H1 (cell line): Measurements from ENCODE around the gene TPRX1. TPM values are rescaled to one million over a fixed set of nuclear protein-coding genes. Genes with fewer than 3 reads are reported as not detected.
A peak's percentile ranks its signal among the peaks of the same experiment; 100 is the strongest.

Source experiments
- CTCF ChIA-PET: fragments of 300-600 bp; sonication (Branson Sonifier 250); formaldehyde crosslinking; loops from one replicate; lab custom pipeline; 2021; ENCODE audit not compliant: partially characterized antibody; lab: Charles Lee
- POLR2A ChIA-PET: fragments of 300-600 bp; sonication (Branson Sonifier 250); formaldehyde crosslinking; loops from one replicate; lab custom pipeline; 2021; ENCODE audit warnings: inconsistent platforms; ENCODE audit not compliant: partially characterized antibody; lab: Charles Lee
- DNase-seq, 2 experiments: peaks; one replicate each; pipeline versions ENCODE4 v3.0.0 to v3.0.0-alpha.2; 2010 to 2022; ENCODE audit warnings: low spot score in 2 of 2, low read depth in 1 of 2, mixed read lengths in 1 of 2
- FAIRE-seq: peaks from 2 replicates; lab custom pipeline; 2011; peaks lifted over from hg19 to GRCh38; lab: Jason Lieb, UNC
- H2AFZ ChIP-seq: 2 replicates; pipeline ENCODE4 v1.8.1; 2012; ENCODE audit warnings: low read length, inconsistent platforms
- H2AK5ac ChIP-seq: 2 replicates; pipeline ENCODE4 v1.6.1; 2013; ENCODE audit warnings: low read depth, low read length
- H2BK120ac ChIP-seq: replicated peaks from 2 replicates; pipeline ENCODE3; 2013; ENCODE audit warnings: low read depth, low read length, inconsistent platforms
- H2BK12ac ChIP-seq: 2 replicates; pipeline ENCODE4 v1.6.1; 2013; ENCODE audit warnings: low read depth, low read length
- H2BK15ac ChIP-seq: 2 replicates; pipeline ENCODE4 v1.6.1; 2013; ENCODE audit warnings: low read length
- H2BK20ac ChIP-seq: 2 replicates; pipeline ENCODE4 v1.6.1; 2013; ENCODE audit warnings: low read length
- H2BK5ac ChIP-seq: 2 replicates; pipeline ENCODE4 v1.6.1; 2013; ENCODE audit warnings: low read depth, low read length
- H3K14ac ChIP-seq: 2 replicates; pipeline ENCODE4 v1.6.1; 2013; ENCODE audit warnings: inconsistent platforms; ENCODE audit not compliant: insufficient read length
- H3K18ac ChIP-seq: 2 replicates; pipeline ENCODE4 v1.6.1; 2013; ENCODE audit warnings: low read length; ENCODE audit errors: extremely low read depth
- H3K23ac ChIP-seq: 2 replicates; pipeline ENCODE4 v1.6.1; 2013; ENCODE audit warnings: inconsistent platforms; ENCODE audit not compliant: insufficient read length
- H3K23me2 ChIP-seq: 2 replicates; pipeline ENCODE4 v1.6.1; 2013; ENCODE audit warnings: low read depth, low read length
- H3K27ac ChIP-seq: 2 replicates; pipeline ENCODE4 v1.6.1; 2011; ENCODE audit warnings: low read depth, low read length, inconsistent platforms
- H3K27me3 ChIP-seq, 4 experiments: replicated peaks in 1 of 4; 1 replicate in 1 of 4; 2 replicates in 3 of 4; pipeline versions ENCODE4 v1.6.1 to v1.8.1; 2011 to 2013; ENCODE audit warnings: low read length in 3 of 4, mild to moderate bottlenecking in 3 of 4, inconsistent platforms in 2 of 4, mixed read lengths in 2 of 4, moderate library complexity in 1 of 4; ENCODE audit not compliant: control insufficient read depth in 3 of 4, insufficient read depth in 3 of 4; ENCODE audit errors: extremely low read depth in 1 of 4
- H3K36me3 ChIP-seq, 4 experiments: 2 replicates each; pipeline versions ENCODE4 v1.6.1 to v1.8.1; 2011 to 2013; ENCODE audit warnings: mild to moderate bottlenecking in 4 of 4, low read length in 3 of 4, moderate library complexity in 2 of 4, control low read depth in 1 of 4, inconsistent platforms in 1 of 4; ENCODE audit not compliant: insufficient read depth in 4 of 4, control insufficient read depth in 2 of 4
- H3K4ac ChIP-seq: replicated peaks from 2 replicates; pipeline ENCODE3; 2013; ENCODE audit warnings: low read length, low read depth, mixed read lengths, inconsistent platforms; ENCODE audit not compliant: insufficient read length
- H3K4me1 ChIP-seq, 4 experiments: replicated peaks in 1 of 4; 1 replicate in 1 of 4; 2 replicates in 3 of 4; pipeline versions ENCODE4 v1.6.1 to v1.8.1; 2011 to 2013; ENCODE audit warnings: low read length in 3 of 4, inconsistent platforms in 2 of 4, mixed read lengths in 1 of 4; ENCODE audit not compliant: insufficient read depth in 4 of 4, control insufficient read depth in 3 of 4
- H3K4me2 ChIP-seq, 2 experiments: 2 replicates each; pipeline versions ENCODE4 v1.6.1 to v1.8.1; 2011 to 2013; ENCODE audit warnings: low read depth in 2 of 2, low read length in 2 of 2, control low read depth in 1 of 2, inconsistent platforms in 1 of 2, mild to moderate bottlenecking in 1 of 2; ENCODE audit not compliant: insufficient read depth in 1 of 2
- H3K4me3 ChIP-seq, 4 experiments: fragments of 200-600, 300-600 bp in 1 of 4; sonication (generic), shearing (Covaris generic), sonication (Bioruptor Twin) in 1 of 4; 2 replicates each; pipeline versions ENCODE4 v1.5.1 to v1.8.1; 2011 to 2016; ENCODE audit warnings: low read length in 4 of 4, low read depth in 3 of 4, control low read depth in 2 of 4, inconsistent platforms in 2 of 4, mild to moderate bottlenecking in 2 of 4, mixed read lengths in 1 of 4, moderate library complexity in 1 of 4; ENCODE audit not compliant: insufficient read depth in 2 of 4; ENCODE audit errors: extremely low read depth in 1 of 4
- H3K56ac ChIP-seq: replicated peaks from 2 replicates; pipeline ENCODE3; 2013; ENCODE audit warnings: low read depth, mild to moderate bottlenecking, mixed read lengths, low read length, inconsistent platforms; ENCODE audit not compliant: insufficient read length
- H3K79me1 ChIP-seq: 2 replicates; pipeline ENCODE4 v1.6.1; 2013; ENCODE audit warnings: low read depth, low read length, control low read depth
- H3K79me2 ChIP-seq, 2 experiments: 2 replicates each; pipeline versions ENCODE4 v1.6.1 to v1.8.1; 2012 to 2013; ENCODE audit warnings: low read length in 2 of 2, mild to moderate bottlenecking in 2 of 2, inconsistent platforms in 1 of 2; ENCODE audit not compliant: insufficient read depth in 2 of 2, control insufficient read depth in 1 of 2
- H3K9ac ChIP-seq, 4 experiments: replicated peaks in 1 of 4; 1 replicate in 1 of 4; 2 replicates in 3 of 4; pipeline versions ENCODE4 v1.6.1 to v1.8.1; 2011 to 2013; ENCODE audit warnings: low read depth in 3 of 4, low read length in 3 of 4, control low read depth in 2 of 4, mild to moderate bottlenecking in 2 of 4, moderate library complexity in 2 of 4, inconsistent platforms in 1 of 4; ENCODE audit errors: extremely low read depth in 1 of 4
- H3K9me3 ChIP-seq, 2 experiments: 2 replicates each; pipeline versions ENCODE4 v1.6.1 to v1.8.1; 2012 to 2013; ENCODE audit warnings: mild to moderate bottlenecking in 2 of 2, moderate library complexity in 2 of 2, control low read depth in 1 of 2, inconsistent platforms in 1 of 2, low read depth in 1 of 2, low read length in 1 of 2, mixed read lengths in 1 of 2; ENCODE audit not compliant: insufficient read depth in 2 of 2
- H4K20me1 ChIP-seq, 2 experiments: replicated peaks in 1 of 2; 2 replicates each; pipeline versions ENCODE3 to v1.8.1; 2011 to 2013; ENCODE audit warnings: inconsistent platforms in 2 of 2, low read length in 2 of 2, mild to moderate bottlenecking in 1 of 2; ENCODE audit not compliant: insufficient read depth in 2 of 2, control insufficient read depth in 1 of 2
- H4K5ac ChIP-seq: 2 replicates; pipeline ENCODE4 v1.6.1; 2013; ENCODE audit warnings: low read length, low read depth, mixed read lengths, inconsistent platforms; ENCODE audit not compliant: insufficient read length
- H4K8ac ChIP-seq: 2 replicates; pipeline ENCODE4 v1.8.0; 2013; ENCODE audit warnings: mild to moderate bottlenecking, moderate library complexity, low read length, inconsistent platforms; ENCODE audit not compliant: insufficient read depth; ENCODE audit errors: extremely low read depth
- H4K91ac ChIP-seq: replicated peaks from 2 replicates; pipeline ENCODE3; 2013; ENCODE audit warnings: low read length, mixed read lengths, inconsistent platforms; ENCODE audit not compliant: insufficient read length
- CBX5 ChIP-seq: fragments of 300-800, 300-1000 bp; sonication (generic); IDR thresholded peaks from 2 replicates; pipeline ENCODE4 v1.7.1; 2016; ENCODE audit warnings: antibody characterized with exemption, low read length, low read depth
- CREB1 ChIP-seq: IDR thresholded peaks from 2 replicates; pipeline ENCODE4 v1.6.1; 2012; ENCODE audit warnings: inconsistent platforms
- E2F6 ChIP-seq: IDR thresholded peaks from 2 replicates; pipeline ENCODE4 v1.6.1; 2012; ENCODE audit warnings: inconsistent platforms
- JUND ChIP-seq: IDR thresholded peaks from 2 replicates; pipeline ENCODE4 v1.6.1; 2011; ENCODE audit warnings: mild to moderate bottlenecking, improper control_type of control experiment, low read length
- NANOG ChIP-seq: IDR thresholded peaks from 2 replicates; pipeline ENCODE4 v1.6.1; 2011; ENCODE audit warnings: low read length, low read depth, mild to moderate bottlenecking, inconsistent platforms; ENCODE audit not compliant: insufficient read depth, poor library complexity, severe bottlenecking
- PHF8 ChIP-seq: fragments of 200-600 bp; sonication (generic); conservative IDR thresholded peaks from 2 replicates; pipeline ENCODE4 v1.7.1; 2012; ENCODE audit warnings: low read depth, mild to moderate bottlenecking, inconsistent platforms, low read length, moderate library complexity
- RXRA ChIP-seq: IDR thresholded peaks from 2 replicates; pipeline ENCODE4 v1.6.1; 2011; ENCODE audit warnings: low read depth, mild to moderate bottlenecking, low read length, moderate library complexity; ENCODE audit not compliant: insufficient read depth
- TEAD4 ChIP-seq: IDR thresholded peaks from 2 replicates; pipeline ENCODE4 v1.6.1; 2012; ENCODE audit warnings: low read depth, low read length, inconsistent platforms, mixed read lengths
- USF2 ChIP-seq: IDR thresholded peaks from 2 replicates; pipeline ENCODE4 v1.6.1; 2011; ENCODE audit warnings: low read length, improper control_type of control experiment
- WGBS, 2 experiments: shearing (Covaris generic) in 1 of 2; methylation state at CpG; one replicate each; pipeline versions ENCODE4 v1.1.6 to v1.1.7; 2013 to 2015; ENCODE audit warnings: low lambda C conversion rate in 2 of 2, mixed read lengths in 2 of 2, inconsistent platforms in 1 of 2, low coverage in 1 of 2, missing lambda C conversion rate in 1 of 2; ENCODE audit not compliant: insufficient replicate concordance in 2 of 2, insufficient coverage in 1 of 2, insufficient read length in 1 of 2; ENCODE audit errors: extremely low coverage in 1 of 2, missing lambda C conversion rate in 1 of 2; 5-methylcytosine and 5-hydroxymethylcytosine counted together
- polyA plus RNA-seq, 7 experiments: library from polyadenylated mRNA; depleted of rRNA in 3 of 7; stranded (reverse) in 5 of 7; unstranded in 2 of 7; fragments of >200 nt in 5 of 7; fragments of 200-250 nt in 2 of 7; gene quantifications; 1 replicate in 5 of 7; 2 replicates in 1 of 7; 4 replicates in 1 of 7; pipeline versions ENCODE4 v1.2.1 to v1.2.3, GENCODE V29; 2011 to 2013; ENCODE audit warnings: missing spikeins in 2 of 7, mixed read lengths in 2 of 7
- total RNA-seq: library from RNA; stranded (reverse); fragmentation: NEBNext Ultra II Directional; extraction: Animal tissue kit (Norgen Biotek cat#: 25700); gene quantifications from 2 replicates; pipeline ENCODE4 v1.2.1, GENCODE V29; 2021

Gene TPRX1
- total and polyA plus RNA-seq, 2 of the 8 experiments (the other 6 are each of a cell fraction or from before 2014, with no cell fraction given): 0.03 TPM; not detected in 1

DNA sequence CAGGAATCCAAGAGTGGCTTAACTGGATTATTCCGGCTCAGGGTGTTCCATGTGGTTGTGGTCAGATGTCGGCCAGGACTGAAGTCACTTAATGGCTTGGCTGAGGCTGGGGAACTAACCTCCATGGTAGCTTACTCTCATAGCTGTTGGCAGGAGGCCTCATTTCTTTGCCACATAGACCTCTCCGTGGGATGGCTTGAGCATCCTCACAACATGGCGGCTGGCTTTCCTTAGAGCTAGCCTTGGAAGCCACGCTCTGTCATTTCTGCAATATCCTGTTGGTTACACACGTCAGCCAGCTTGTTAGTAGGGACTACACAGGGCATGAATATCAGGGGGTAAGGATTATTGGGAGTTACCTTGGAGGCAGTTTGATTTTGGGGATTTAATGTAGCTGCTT, 22.4 kb upstream of the TPRX1 start:
- Histone ChIP-seq H4K8ac (peak overlapping the region; percentile 45; the same call in 1 of the 2 replicates), H4K20me1 (no peaks in the 10 kb centered on the region), H2AK5ac (no peak overlapping the region), H2AFZ (no peak overlapping the region), H3K56ac (no peak overlapping the region), H3K4me3 (no peak overlapping the region), H3K27me3 (no peaks in the 10 kb centered on the region), H3K18ac (no peak overlapping the region), H3K36me3 (no peaks in the 10 kb centered on the region), H3K79me1 (no peaks in the 10 kb centered on the region), H3K9me3 (no peaks in the 10 kb centered on the region), H3K4me2 (no peak overlapping the region), H3K23ac (no peak overlapping the region), H2BK15ac (no peak overlapping the region), H3K27ac (no peak overlapping the region), H3K4me1 (peaks cover 3 to 6% (median 4%) of the 10 kb centered on the region in 4 experiments; a peak in 6 of 7 replicates), H4K5ac (no peak overlapping the region), H3K4ac (no peak overlapping the region), H4K91ac (no peak overlapping the region), H2BK120ac (no peak overlapping the region), H2BK12ac (no peak overlapping the region), H2BK5ac (no peak overlapping the region), H3K23me2 (no peaks in the 10 kb centered on the region), H3K14ac (no peak overlapping the region), H3K9ac (no peak overlapping the region), H2BK20ac (no peak overlapping the region), H3K79me2 (no peaks in the 10 kb centered on the region; a peak in 1 of 4 replicates)
- CTCF ChIA-PET: interaction anchor here (0.6 to 2.5 kb wide), 12 partner anchors 9 to 679 kb away, joined by 3 to 8 read pairs (median 4); no protein-coding TSS in a partner anchor
- FAIRE-seq (no peak), DNase-seq (no peak)
- 78% methylated on average over 6 of the region's 6 CpGs; no CpG with 5 or more reads in 1 of the 2 experiments for WGBS, 2 experiments
- POLR2A ChIA-PET: interaction anchor here (0.8 to 1.2 kb wide), 2 partner anchors 23 to 67 kb away, joined by 3 read pairs; no protein-coding TSS in a partner anchor
- no peak for TF ChIP-seq TEAD4
- TF ChIP-seq CBX5: no peak
- TF ChIP-seq E2F6: no peak
- no peak for TF ChIP-seq NANOG
- no peak for TF ChIP-seq USF2
- no peak for TF ChIP-seq PHF8
- no peak for TF ChIP-seq CREB1
- TF ChIP-seq JUND: no peak
- no peak for TF ChIP-seq RXRA
